Spleen (tissue), 11 donors: Measurements from ENCODE around the gene LGI4. TPM values are rescaled to one million over a fixed set of nuclear protein-coding genes. Genes with fewer than 3 reads are reported as not detected.
A peak's percentile ranks its signal among the peaks of the same experiment; 100 is the strongest.

Source experiments
- DNase-seq: peaks from one replicate; pipeline ENCODE4 v3.0.0-alpha.2; 2020
- H3K27ac ChIP-seq, 8 donors: fragments of 200-600 bp; sonication (generic) in 7 of 8; 1 replicate in 4 of 8; 2 replicates in 4 of 8; pipeline versions ENCODE4 v1.5.0 to v1.8.0; 2016 to 2021; ENCODE audit warnings: inconsistent platforms in 4 of 8, mild to moderate bottlenecking in 4 of 8, moderate library complexity in 1 of 8
- H3K27me3 ChIP-seq, 7 donors: fragments of 200-600 bp; sonication (generic) in 6 of 7; replicated peaks in 1 of 7; 1 replicate in 4 of 7; 2 replicates in 3 of 7; pipeline versions ENCODE4 v1.5.0 to v1.8.0; 2016 to 2021; ENCODE audit warnings: inconsistent platforms in 3 of 7, mild to moderate bottlenecking in 1 of 7
- H3K36me3 ChIP-seq, 6 donors: fragments of 200-600 bp; sonication (generic) in 5 of 6; 1 replicate in 4 of 6; 2 replicates in 2 of 6; pipeline versions ENCODE4 v1.5.0 to v1.8.0; 2016 to 2021; ENCODE audit warnings: inconsistent platforms in 2 of 6
- H3K4me1 ChIP-seq, 6 donors: fragments of 200-600 bp; sonication (generic) in 5 of 6; 1 replicate in 3 of 6; 2 replicates in 3 of 6; pipeline versions ENCODE4 v1.5.0 to v1.8.0; 2016 to 2021; ENCODE audit warnings: inconsistent platforms in 3 of 6
- H3K4me3 ChIP-seq, 8 donors: fragments of 200-600 bp; sonication (generic) in 7 of 8; 1 replicate in 4 of 8; 2 replicates in 4 of 8; pipeline versions ENCODE4 v1.5.0 to v1.8.0; 2016 to 2021; ENCODE audit warnings: inconsistent platforms in 4 of 8, mild to moderate bottlenecking in 4 of 8, moderate library complexity in 2 of 8
- H3K9me3 ChIP-seq, 8 donors: fragments of 200-600 bp; sonication (generic) in 7 of 8; 1 replicate in 4 of 8; 2 replicates in 4 of 8; pipeline versions ENCODE4 v1.5.0 to v1.8.0; 2016 to 2021; ENCODE audit warnings: inconsistent platforms in 4 of 8
- POLR2A ChIP-seq, 3 donors: fragments of 450-650 bp; IDR thresholded peaks; one replicate each; pipeline ENCODE4 v1.5.1; 2017; ENCODE audit warnings: antibody characterized with exemption in 3 of 3, mild to moderate bottlenecking in 1 of 3
- POLR2AphosphoS5 ChIP-seq, 3 donors: sonication (generic); formaldehyde crosslinking; IDR thresholded peaks; one replicate each; pipeline ENCODE4 v1.5.1; 2017; ENCODE audit warnings: antibody characterized with exemption in 3 of 3
- WGBS, 5 donors: extraction: QIAGEN DNeasy Blood & Tissue Kit in 3 of 5; methylation state at CpG; one replicate each; pipeline versions ENCODE4 v1.1.5 to v1.1.7; 2013 to 2018; 5-methylcytosine and 5-hydroxymethylcytosine counted together
- intact Hi-C: fragments of 100-400 bp; cut with DNase I; formaldehyde crosslinking; loops from one replicate; pipeline ENCODE4 v1.15.0; 2023; ENCODE audit warnings: low total_unique reads
- polyA plus RNA-seq, 3 donors: library from polyadenylated mRNA; stranded (reverse); fragments of 200-250 nt; gene quantifications; one replicate each; pipeline ENCODE4 v1.2.1, GENCODE V29; 2013
- total RNA-seq, 7 donors: library from RNA; depleted of rRNA in 3 of 7; stranded (reverse); fragments of >200 nt in 3 of 7; fragmentation: NEBNext Ultra II Directional in 4 of 7; extraction: Animal tissue kit (Norgen Biotek cat#: 25700) in 4 of 7; gene quantifications; one replicate each; pipeline versions ENCODE4 v1.1.0 to v1.2.1, GENCODE V29; 2016 to 2021
- TF ChIP-seq, protein P1 (sequence below), 11 experiments: fragments of 200-600 bp in 7 of 11; fragments of 450-650 bp in 4 of 11; sonication (generic) in 4 of 11; IDR thresholded peaks in 8 of 11; conservative IDR thresholded peaks in 3 of 11; 1 replicate in 7 of 11; 2 replicates in 4 of 11; pipeline versions ENCODE4 v1.4.0 to v1.8.0; 2016 to 2021; ENCODE audit warnings: antibody characterized with exemption in 11 of 11, inconsistent platforms in 4 of 11, mild to moderate bottlenecking in 1 of 11
- donor health status: healthy with polysubstance abuse.
- donor health status: DM: no; HTN: no; CAD: no; lungs with moderate emphysema.
- donor health status: DM: no; HTN: no; CAD: no.
- donor health status: Bipolar disorder and iron deficiency.
- donor health status: healthy.
- donor health status: DM: no; HTN: no; CAD: no.
- donor health status: DM: yes; HTN: yes; CAD: no.

LGI4 gene
- total and polyA plus RNA-seq, 10 donors, result 0.68 to 9.7 (median 1.6) TPM; not detected in 1

DNA sequence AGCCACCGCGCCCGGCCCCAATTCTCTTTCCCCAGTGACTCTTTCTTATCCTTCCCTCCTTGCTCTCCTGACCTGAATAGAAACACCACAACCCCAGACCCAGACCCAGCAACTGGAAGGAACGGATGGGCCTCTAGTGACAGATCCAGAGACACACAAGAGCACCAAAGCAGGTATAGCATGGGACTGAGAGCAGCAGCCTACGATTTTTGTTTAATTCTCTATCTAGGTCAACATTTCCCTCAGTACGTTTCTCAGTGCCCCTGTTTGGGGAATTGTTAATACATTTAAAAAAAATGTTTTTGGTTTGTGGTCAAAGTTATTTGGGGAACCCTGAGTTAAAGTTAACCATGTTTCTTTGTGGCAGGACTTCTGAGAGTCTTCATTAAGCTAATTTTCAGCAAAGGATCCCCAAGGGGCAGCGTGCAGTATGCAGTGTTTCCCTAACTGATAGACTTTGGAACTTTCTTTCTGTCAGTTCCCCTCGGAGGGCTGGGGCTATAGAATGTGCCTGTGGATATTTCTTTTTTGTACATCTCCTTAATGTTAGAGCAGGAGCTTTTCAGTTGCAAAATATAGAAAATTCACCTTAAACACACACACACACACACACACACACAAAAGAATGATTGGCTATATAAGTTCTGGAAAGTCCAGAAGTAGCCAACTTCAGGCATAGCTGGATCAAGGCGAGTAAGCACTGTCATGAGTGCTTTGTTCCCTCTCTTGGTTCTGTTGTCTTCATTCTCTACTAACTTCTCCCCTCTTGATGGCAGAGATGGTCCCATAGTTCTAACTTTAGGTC is 26.0 kb upstream of the LGI4 start:
- 83 to 93% (median 89%) methylated on average over 9 of the region's 9 CpGs for WGBS, 5 donors
- TF ChIP-seq POLR2A (IDR thresholded peaks at IDR 0.05) (no peak), POLR2AphosphoS5 (IDR thresholded peaks at IDR 0.05) (no peak)
- TF ChIP-seq, protein P1, sequence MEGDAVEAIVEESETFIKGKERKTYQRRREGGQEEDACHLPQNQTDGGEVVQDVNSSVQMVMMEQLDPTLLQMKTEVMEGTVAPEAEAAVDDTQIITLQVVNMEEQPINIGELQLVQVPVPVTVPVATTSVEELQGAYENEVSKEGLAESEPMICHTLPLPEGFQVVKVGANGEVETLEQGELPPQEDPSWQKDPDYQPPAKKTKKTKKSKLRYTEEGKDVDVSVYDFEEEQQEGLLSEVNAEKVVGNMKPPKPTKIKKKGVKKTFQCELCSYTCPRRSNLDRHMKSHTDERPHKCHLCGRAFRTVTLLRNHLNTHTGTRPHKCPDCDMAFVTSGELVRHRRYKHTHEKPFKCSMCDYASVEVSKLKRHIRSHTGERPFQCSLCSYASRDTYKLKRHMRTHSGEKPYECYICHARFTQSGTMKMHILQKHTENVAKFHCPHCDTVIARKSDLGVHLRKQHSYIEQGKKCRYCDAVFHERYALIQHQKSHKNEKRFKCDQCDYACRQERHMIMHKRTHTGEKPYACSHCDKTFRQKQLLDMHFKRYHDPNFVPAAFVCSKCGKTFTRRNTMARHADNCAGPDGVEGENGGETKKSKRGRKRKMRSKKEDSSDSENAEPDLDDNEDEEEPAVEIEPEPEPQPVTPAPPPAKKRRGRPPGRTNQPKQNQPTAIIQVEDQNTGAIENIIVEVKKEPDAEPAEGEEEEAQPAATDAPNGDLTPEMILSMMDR (IDR thresholded peaks at IDR 0.05 in 8 of 11, conservative IDR thresholded peaks at IDR 0.05 in 3 of 11), result no peak
- Histone ChIP-seq H3K36me3 (peaks cover 19 to 96% (median 85%) of the 10 kb centered on the region in 6 donors), H3K27me3 (no peaks in the 10 kb centered on the region), H3K27ac (no peak overlapping the region), H3K9me3 (peaks cover 0 to 29% (median 15%) of the 10 kb centered on the region in 8 donors), H3K4me1 (peaks cover 0 to 22% (median 11%) of the 10 kb centered on the region in 6 donors), H3K4me3 (no peak overlapping the region)
- intact Hi-C loops, result no loop called here
- DNase-seq, result no peak

DNA sequence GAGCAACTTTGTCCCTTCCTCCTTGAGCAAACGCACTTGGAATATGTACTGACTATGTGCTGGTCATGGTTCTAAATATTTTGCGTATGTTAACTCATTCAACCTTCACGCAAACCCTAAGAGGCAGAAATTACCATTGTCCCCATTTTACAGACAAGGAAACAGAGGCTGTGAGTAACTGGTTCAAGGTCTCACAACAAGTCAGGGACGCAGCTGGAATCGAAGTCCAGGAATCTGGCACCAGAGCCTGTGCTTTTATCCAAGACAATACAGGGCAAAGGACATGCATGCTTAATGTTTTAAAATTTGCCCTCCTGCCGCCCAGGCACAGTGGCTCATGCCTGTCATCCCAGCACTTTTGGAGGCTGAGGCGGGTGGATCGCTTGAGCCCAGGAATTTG is 24.7 kb upstream of the LGI4 start:
- no peaks in the 10 kb centered on the region for H3K27me3 ChIP-seq
- DNase-seq, result no peak
- no peak overlapping the region for H3K27ac ChIP-seq
- H3K4me3 ChIP-seq, result no peak overlapping the region
- H3K9me3 ChIP-seq, result peaks cover 0 to 23% (median 11%) of the 10 kb centered on the region in 8 donors
- H3K36me3 ChIP-seq, result peaks cover 19 to 84% (median 74%) of the 10 kb centered on the region in 6 donors
- TF ChIP-seq POLR2AphosphoS5 (IDR thresholded peaks at IDR 0.05), result peak in 1 of 3 donors; percentile 3
- TF ChIP-seq, protein P1 (IDR thresholded peaks at IDR 0.05 in 8 of 11, conservative IDR thresholded peaks at IDR 0.05 in 3 of 11), result no peak
- TF ChIP-seq POLR2A (IDR thresholded peaks at IDR 0.05), result no peak
- 83 to 93% (median 87%) methylated on average over 8 of the region's 8 CpGs for WGBS, 5 donors
- peaks cover 5 to 31% (median 19%) of the 10 kb centered on the region in 6 donors for H3K4me1 ChIP-seq
- intact Hi-C loops, result loop anchor here (10.0 kb wide), 1 partner anchor 45 kb away; no protein-coding TSS in a partner anchor

DNA sequence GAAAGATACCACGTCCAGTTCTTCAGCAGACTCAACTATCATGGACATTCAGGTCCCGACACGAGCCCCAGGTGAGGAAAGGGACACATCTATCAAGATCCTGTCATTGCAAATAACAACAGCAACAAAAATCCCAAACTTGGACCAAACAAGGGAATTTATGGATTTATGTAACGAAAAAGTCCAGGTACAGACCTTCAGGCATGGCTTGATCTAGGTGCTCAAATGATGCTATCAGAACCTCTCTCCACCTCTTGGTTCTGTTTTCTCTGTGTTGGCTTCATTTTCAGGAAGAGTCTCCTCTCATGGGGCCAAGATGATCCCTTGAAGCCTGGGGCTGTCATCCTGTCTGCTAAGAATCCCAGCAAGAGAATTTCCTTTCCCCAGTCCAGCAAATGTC is 22.6 kb upstream of the LGI4 start:
- no peak for DNase-seq
- peaks cover 0 to 12% (median 6%) of the 10 kb centered on the region in 8 donors for H3K9me3 ChIP-seq
- peaks cover 0 to 6% (median 0%) of the 10 kb centered on the region in 7 donors for H3K27me3 ChIP-seq
- intact Hi-C loops, result loop anchor here (10.0 kb wide), 1 partner anchor 47 kb away; no protein-coding TSS in a partner anchor
- peak overlapping the region in 1 of 8 donors; percentile 17 for H3K27ac ChIP-seq
- H3K4me1 ChIP-seq, result peaks cover 5 to 50% (median 34%) of the 10 kb centered on the region in 6 donors
- TF ChIP-seq POLR2A (IDR thresholded peaks at IDR 0.05) (no peak), POLR2AphosphoS5 (IDR thresholded peaks at IDR 0.05) (no peak)
- TF ChIP-seq, protein P1 (IDR thresholded peaks at IDR 0.05 in 8 of 11, conservative IDR thresholded peaks at IDR 0.05 in 3 of 11), result no peak
- no peak overlapping the region for H3K4me3 ChIP-seq
- WGBS, 5 donors, result 91 to 99% (median 98%) methylated on average over 4 of the region's 4 CpGs
- H3K36me3 ChIP-seq, result peaks cover 12 to 62% (median 53%) of the 10 kb centered on the region in 6 donors

DNA sequence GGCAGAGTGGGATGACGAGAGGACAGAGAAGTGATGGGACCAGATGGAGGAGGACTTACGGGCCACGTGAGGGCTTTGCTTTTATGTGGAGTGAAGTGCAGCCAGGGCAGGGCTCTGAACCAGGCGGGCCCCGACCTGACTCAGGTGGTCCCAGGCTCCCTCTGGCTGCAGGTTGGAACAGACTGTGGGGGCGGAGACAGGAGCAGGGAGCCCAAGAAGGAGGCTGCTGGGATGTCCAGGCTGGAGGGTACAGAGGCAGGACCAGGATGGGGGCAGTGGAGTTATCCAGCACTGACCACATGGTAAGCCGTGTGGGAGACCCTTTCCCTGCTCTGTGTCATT is 21.8 kb upstream of the LGI4 start:
- TF ChIP-seq, protein P1 (IDR thresholded peaks at IDR 0.05 in 8 of 11, conservative IDR thresholded peaks at IDR 0.05 in 3 of 11), result no peak
- TF ChIP-seq POLR2AphosphoS5 (IDR thresholded peaks at IDR 0.05) (no peak), POLR2A (IDR thresholded peaks at IDR 0.05) (no peak)
- Histone ChIP-seq H3K36me3 (peaks cover 8 to 54% (median 45%) of the 10 kb centered on the region in 6 donors), H3K9me3 (peaks cover 0 to 5% (median 0%) of the 10 kb centered on the region in 8 donors), H3K27ac (peak overlapping the region in 1 of 8 donors; percentile 98), H3K4me3 (peak overlapping the region in 1 of 8 donors; percentile 92), H3K27me3 (peaks cover 0 to 6% (median 0%) of the 10 kb centered on the region in 7 donors), H3K4me1 (peaks cover 5 to 58% (median 36%) of the 10 kb centered on the region in 6 donors)
- intact Hi-C loops, result loop anchor here (10.0 kb wide), 1 partner anchor 48 kb away; no protein-coding TSS in a partner anchor
- 93 to 97% (median 94%) methylated on average over 7 of the region's 7 CpGs for WGBS, 5 donors
- no peak for DNase-seq
